Endothelial cell of umbilical vein (primary cell): ENCODE measurements around the gene MYL3. TPM values are rescaled to one million over a fixed set of nuclear protein-coding genes. Genes with fewer than 3 reads are reported as not detected.

Experiments used
- BruUV-seq: library from RNA; stranded (reverse); fragments of 400-500 nt; replicated peaks from 2 replicates; lab custom pipeline; 2021; lab: Mats Ljungman, UMichigan
- CTCF ChIA-PET: fragments of 300-600, 350-600 bp; sonication (Branson Sonifier 250); formaldehyde crosslinking; loops from one replicate; lab custom pipeline; 2021; ENCODE audit warnings: antibody characterized with exemption, inconsistent platforms; lab: Charles Lee
- POLR2A ChIA-PET: fragments of 300-600, 350-600 bp; sonication (Branson Sonifier 250); formaldehyde crosslinking; loops from one replicate; lab custom pipeline; 2021; ENCODE audit warnings: antibody characterized with exemption, inconsistent platforms; lab: Charles Lee
- DNase-seq: peaks from one replicate; pipeline ENCODE4 v3.0.0-alpha.2; 2011; ENCODE audit warnings: low read depth, low spot score
- FAIRE-seq: peaks from 2 replicates; lab custom pipeline; 2011; peaks lifted over from hg19 to GRCh38; lab: Jason Lieb, UNC
- H2AFZ ChIP-seq: 2 replicates; pipeline ENCODE4 v1.6.0; 2012; ENCODE audit warnings: low read depth, low read length, control low read depth, inconsistent platforms
- H3K27ac ChIP-seq: 2 replicates; pipeline ENCODE4 v1.5.1; 2011; ENCODE audit warnings: low read depth, mild to moderate bottlenecking, control low read depth, low read length, moderate library complexity; ENCODE audit not compliant: insufficient read depth
- H3K27me3 ChIP-seq, 2 experiments: 2 replicates each; pipeline versions ENCODE4 v1.6.0 to v1.6.1; 2011; ENCODE audit warnings: low read length in 2 of 2, mixed read lengths in 1 of 2; ENCODE audit not compliant: control insufficient read depth in 2 of 2, insufficient read depth in 2 of 2
- H3K36me3 ChIP-seq, 2 experiments: 2 replicates in 1 of 2; 3 replicates in 1 of 2; pipeline ENCODE4 v1.5.1; 2011; ENCODE audit warnings: low read length in 2 of 2, mild to moderate bottlenecking in 1 of 2, moderate library complexity in 1 of 2; ENCODE audit not compliant: control insufficient read depth in 2 of 2, insufficient read depth in 2 of 2; ENCODE audit errors: extremely low read depth in 1 of 2
- H3K4me1 ChIP-seq: 3 replicates; pipeline ENCODE4 v1.5.1; 2011; ENCODE audit warnings: mild to moderate bottlenecking, low read length; ENCODE audit not compliant: control insufficient read depth, insufficient read depth; ENCODE audit errors: extremely low read depth
- H3K4me2 ChIP-seq: 2 replicates; pipeline ENCODE4 v1.6.1; 2011; ENCODE audit warnings: low read length, control low read depth, mixed read lengths; ENCODE audit not compliant: insufficient read depth
- H3K4me3 ChIP-seq, 3 experiments: fragments of 200-600 bp in 1 of 3; sonication (generic), shearing (Covaris generic) in 1 of 3; replicated peaks in 1 of 3; 2 replicates each; pipeline ENCODE4 v1.5.1; 2011 to 2016; ENCODE audit warnings: control low read depth in 3 of 3, low read length in 3 of 3, mild to moderate bottlenecking in 2 of 3, inconsistent platforms in 1 of 3, low read depth in 1 of 3, moderate library complexity in 1 of 3; ENCODE audit not compliant: insufficient read depth in 1 of 3
- H3K79me2 ChIP-seq: 2 replicates; pipeline ENCODE4 v1.6.0; 2012; ENCODE audit warnings: low read length, inconsistent platforms; ENCODE audit not compliant: control insufficient read depth, insufficient read depth
- H3K9ac ChIP-seq: replicated peaks from 2 replicates; pipeline ENCODE3; 2011; ENCODE audit warnings: low read length, control low read depth; ENCODE audit not compliant: insufficient read depth; ENCODE audit errors: extremely low read depth
- H3K9me1 ChIP-seq: replicated peaks from 3 replicates; pipeline ENCODE4 v1.6.0; 2011; ENCODE audit warnings: mild to moderate bottlenecking, low read length; ENCODE audit not compliant: control insufficient read depth, insufficient read depth; ENCODE audit errors: extremely low read depth
- H3K9me3 ChIP-seq: replicated peaks from 2 replicates; pipeline ENCODE4 v1.5.1; 2012; ENCODE audit warnings: low read length, inconsistent platforms; ENCODE audit not compliant: control insufficient read depth, insufficient read depth
- H4K20me1 ChIP-seq: replicated peaks from 2 replicates; pipeline ENCODE3; 2011; ENCODE audit warnings: mild to moderate bottlenecking, low read length; ENCODE audit not compliant: control insufficient read depth, insufficient read depth; ENCODE audit errors: extremely low read depth
- CTCF ChIP-seq, 2 donors: IDR thresholded peaks; 1 replicate in 1 of 2; 2 replicates in 1 of 2; pipeline ENCODE4 v1.5.1; 2011; ENCODE audit warnings: low read length in 2 of 2, mild to moderate bottlenecking in 2 of 2, moderate library complexity in 2 of 2, control low read depth in 1 of 2, inconsistent platforms in 1 of 2, low read depth in 1 of 2; ENCODE audit not compliant: insufficient read depth in 1 of 2; ENCODE audit errors: extremely low read depth in 1 of 2
- FOS ChIP-seq: IDR thresholded peaks from 2 replicates; pipeline ENCODE4 v1.6.1; 2011; ENCODE audit warnings: mild to moderate bottlenecking, low read length, moderate library complexity, borderline replicate concordance; ENCODE audit not compliant: insufficient read depth
- GATA2 ChIP-seq: IDR thresholded peaks from 2 replicates; pipeline ENCODE4 v1.7.0; 2011; ENCODE audit warnings: low read depth, mild to moderate bottlenecking, moderate library complexity, mixed read lengths, low read length; ENCODE audit not compliant: insufficient read length, insufficient read depth
- MAX ChIP-seq: IDR thresholded peaks from 2 replicates; pipeline ENCODE4 v1.6.1; 2011; ENCODE audit not compliant: insufficient read depth, insufficient read length
- MYC ChIP-seq: IDR thresholded peaks from one replicate; pipeline ENCODE4 v1.6.1; 2011; ENCODE audit warnings: mild to moderate bottlenecking, low read depth, low read length
- POLR2AphosphoS5 ChIP-seq: IDR thresholded peaks from 2 replicates; pipeline ENCODE4 v1.6.1; 2012; ENCODE audit warnings: low read depth, mild to moderate bottlenecking, control low read depth, low read length, moderate library complexity; ENCODE audit not compliant: insufficient read depth
- dilution Hi-C: fragments of 300-500 bp; cut with MboI; formaldehyde crosslinking; loops from one replicate; pipeline ENCODE4 v1.15.0; 2019; ENCODE audit warnings: low sequenced_read_pairs; ENCODE audit not compliant: extremely low pct_ligation_motif_present
- intact Hi-C: fragments of 100-400 bp; cut with micrococcal nuclease; formaldehyde crosslinking; loops from one replicate; pipeline ENCODE4 v1.10.0; 2022
- polyA plus RNA-seq, 4 experiments: library from polyadenylated mRNA; depleted of rRNA in 3 of 4; stranded (reverse) in 3 of 4; unstranded in 1 of 4; fragments of >200 nt; gene quantifications; 2 replicates each; pipeline versions ENCODE4 v1.2.1 to v1.2.3, GENCODE V29; 2011 to 2012; ENCODE audit warnings: missing spikeins in 1 of 4
- total RNA-seq: library from RNA; stranded (reverse); gene quantifications from 2 replicates; pipeline ENCODE4 v1.2.3, GENCODE V29; 2021

Gene MYL3
- total and polyA plus RNA-seq, 2 donors (not counting 3 experiments of a cell fraction or from before 2014, with no cell fraction given) = not detected

- CTCF ChIA-PET = no interaction called here
- Histone ChIP-seq H3K27me3 (no peaks in the 10 kb centered on the region), H3K4me2 (no peak overlapping the region), H2AFZ (no peak overlapping the region), H3K9ac (no peak overlapping the region), H3K9me1 (no peaks in the 10 kb centered on the region), H3K4me3 (no peak overlapping the region), H3K36me3 (no peaks in the 10 kb centered on the region), H3K79me2 (no peaks in the 10 kb centered on the region), H3K9me3 (no peaks in the 10 kb centered on the region), H4K20me1 (no peaks in the 10 kb centered on the region), H3K27ac (no peak overlapping the region), H3K4me1 (peaks cover 12% of the 10 kb centered on the region)
- POLR2A ChIA-PET = no interaction called here
- DNase-seq = no peak
- TF ChIP-seq FOS (no peak), CTCF (IDR thresholded peaks at IDR 0.05; ENCODE audit: extremely low read depth in 1 of 2, insufficient read depth in 1 of 2, low read depth in 1 of 2, low read length in 2 of 2) (no peak), MYC (no peak), GATA2 (no peak), MAX (no peak), POLR2AphosphoS5 (no peak)
- dilution Hi-C loops = no loop called here
- BruUV-seq = no TSS peak
- intact Hi-C loops = no loop called here
- no peak for FAIRE-seq
Observed at GRCh38 chr3:46904303-46905212, 41.3 kb upstream of the MYL3 start.
